ENCODE measurements around the gene PKD1.
A peak's percentile ranks its signal among the peaks of the same experiment; 100 is the strongest.

PKD1 gene

DNA sequence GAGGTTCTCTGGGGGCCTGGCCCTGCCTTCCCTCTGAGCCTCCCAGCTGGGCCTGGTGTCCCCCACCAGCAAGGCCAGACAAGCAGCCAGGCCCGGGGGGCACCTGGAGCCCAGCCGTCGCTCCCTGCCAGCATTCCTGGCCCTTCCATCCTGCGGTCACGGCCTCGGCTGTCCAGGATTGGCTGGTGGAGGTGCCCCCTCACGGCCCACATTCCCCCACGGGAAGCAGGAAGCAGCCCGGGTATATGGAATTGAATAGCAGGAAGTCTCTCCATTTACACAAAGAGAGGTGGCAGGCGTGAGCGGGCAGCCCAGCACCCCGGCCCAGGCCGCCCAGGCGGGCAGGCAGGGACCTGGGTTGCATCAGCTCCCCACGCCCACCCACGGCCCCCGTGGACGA is 34.4 kb upstream of the PKD1 start:
- no peak for ATAC-seq

DNA sequence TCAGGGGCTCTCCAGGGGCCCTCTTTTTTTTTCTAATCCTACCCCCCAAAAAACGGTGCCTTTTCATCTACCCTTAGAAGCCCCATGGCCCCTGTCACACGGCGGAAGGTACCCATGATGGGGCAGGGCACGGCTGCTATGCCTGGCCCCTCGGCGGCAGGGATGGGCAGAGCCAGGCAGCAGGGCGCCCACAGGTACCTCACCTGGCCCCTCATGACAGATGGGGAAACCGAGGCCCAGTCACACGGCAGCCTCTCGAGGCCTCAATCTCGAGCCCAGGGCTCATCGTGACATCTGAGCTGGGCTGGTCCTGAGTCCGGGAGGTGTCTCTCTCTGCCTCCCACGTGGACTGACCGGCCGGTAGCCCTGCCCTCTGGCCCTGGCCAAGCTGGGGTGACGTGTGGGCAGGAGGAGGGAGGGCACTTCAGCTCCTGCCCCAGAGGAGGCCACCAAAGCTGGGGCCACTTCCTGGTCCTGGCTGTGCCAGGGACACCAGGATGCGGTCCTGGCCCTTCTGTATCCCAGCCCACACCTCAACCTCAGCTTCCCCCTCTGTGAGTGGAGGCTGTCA is 31.5 kb upstream of the PKD1 start:
- no peak for ATAC-seq

DNA sequence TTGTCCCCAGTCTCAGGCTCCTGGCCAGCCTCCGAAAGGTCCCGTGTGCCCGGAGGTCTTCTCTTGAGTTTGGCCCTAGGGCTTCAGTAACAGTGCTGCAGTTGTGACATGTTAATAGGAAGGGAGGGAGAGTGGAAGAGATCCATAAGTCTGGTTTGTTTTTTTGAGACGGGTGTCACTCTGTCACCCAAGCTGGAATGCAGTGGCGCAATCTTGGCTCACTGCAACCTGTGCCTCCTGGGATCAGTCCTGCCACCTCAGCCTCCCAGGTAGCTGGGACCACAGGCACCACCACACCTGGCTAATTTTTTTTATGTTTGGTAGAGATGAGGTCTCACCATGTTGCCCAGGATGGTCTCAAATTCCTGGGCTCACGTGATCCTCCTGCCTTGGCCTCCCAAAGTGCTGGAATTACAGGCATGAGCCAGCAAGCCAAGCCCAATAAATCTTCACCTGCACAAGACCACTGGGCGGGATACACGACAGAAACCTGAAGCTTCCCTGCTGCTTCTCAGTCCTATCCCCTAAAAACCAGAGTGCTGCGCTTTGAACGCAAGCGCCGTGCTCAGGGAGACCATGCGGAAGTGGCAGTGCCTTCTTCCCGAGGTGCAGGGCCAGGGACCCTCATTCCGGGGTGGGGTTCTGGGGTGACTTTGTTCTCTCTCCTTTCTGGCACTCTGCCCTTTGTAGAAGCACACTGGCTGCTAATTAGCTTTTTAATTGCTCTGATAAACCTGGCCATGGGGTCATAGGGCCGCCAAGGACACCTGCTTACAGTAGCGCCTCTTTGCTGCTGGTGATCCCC is 30.8 kb upstream of the PKD1 start:
- no peak for ATAC-seq

DNA sequence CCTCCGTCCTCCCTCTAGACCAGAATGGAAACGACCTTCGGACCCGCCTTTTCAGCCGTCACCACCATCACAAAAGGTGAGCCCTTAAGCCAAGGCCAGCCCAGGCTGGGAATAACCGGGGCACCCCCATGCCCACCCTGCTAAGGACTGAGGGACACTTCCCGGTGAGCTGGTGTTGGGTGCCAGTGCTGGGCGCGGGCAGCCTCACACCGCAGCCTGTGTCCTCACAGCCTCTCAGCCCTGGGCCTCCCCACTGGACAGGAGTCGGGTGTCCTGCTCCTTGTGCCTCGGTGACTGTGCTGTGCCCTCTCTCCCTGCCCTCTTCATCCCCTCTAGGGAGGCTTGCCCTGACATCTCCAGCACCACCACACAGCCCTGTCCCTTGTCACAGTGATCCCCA is 30.2 kb upstream of the PKD1 start:
- no peak for ATAC-seq

DNA sequence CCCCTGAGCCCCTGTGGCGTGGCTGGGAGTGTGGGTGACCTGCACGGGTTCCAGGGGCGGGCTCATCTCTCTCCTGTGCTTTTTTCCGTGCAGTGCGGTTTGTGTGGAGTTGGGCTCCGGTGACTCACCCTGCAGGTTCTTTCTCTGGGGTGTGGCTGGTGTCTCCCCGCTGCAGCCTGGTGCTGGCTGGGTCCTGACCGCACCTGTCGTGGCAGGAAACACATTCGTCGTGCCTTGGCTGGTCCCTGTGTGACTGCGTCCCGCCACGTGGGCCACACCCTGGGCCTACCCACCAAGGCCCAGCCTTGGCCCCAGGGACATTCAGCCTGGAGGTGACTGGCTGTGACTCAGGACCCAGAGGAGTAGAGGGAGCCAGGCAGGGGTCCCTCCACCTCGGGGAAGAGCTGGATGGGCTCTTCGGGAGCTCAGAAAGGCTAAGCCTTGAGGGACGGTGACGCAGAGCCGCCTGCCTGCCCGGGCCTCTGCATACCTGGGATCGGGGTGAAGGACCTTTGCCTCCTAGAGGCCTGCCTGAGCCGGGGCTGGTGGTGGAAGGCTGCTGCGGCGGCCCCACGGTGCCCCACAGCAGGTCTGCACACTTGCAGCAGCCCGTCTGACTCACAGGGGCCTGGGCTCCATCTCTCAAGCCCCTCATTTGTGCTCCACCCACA is 27.6 kb upstream of the PKD1 start:
- ATAC-seq, result peak; percentile 33 to 48

DNA sequence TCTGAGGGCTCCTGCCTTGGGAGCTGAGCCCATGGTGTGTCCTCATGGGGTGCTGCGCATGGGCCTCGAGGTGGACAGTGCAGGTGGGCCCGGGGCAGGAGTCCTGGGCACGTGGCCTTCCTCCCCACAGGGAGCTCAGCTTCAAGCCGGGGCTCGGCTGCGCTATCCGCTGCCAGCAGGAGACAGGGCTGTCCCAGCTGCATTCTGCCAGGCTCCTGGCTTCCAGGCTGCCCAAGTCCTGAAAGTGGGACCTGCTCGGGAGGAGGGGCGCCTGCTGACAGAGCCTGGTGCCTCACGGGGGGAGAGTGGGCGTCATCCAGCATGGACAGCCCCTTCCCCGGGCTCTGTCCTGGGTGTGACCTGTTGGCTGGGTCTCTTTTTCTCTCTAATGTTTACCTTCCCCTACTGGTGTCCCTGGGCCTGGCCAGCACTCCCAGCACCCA is 27.0 kb upstream of the PKD1 start:
- no peak for ATAC-seq

DNA sequence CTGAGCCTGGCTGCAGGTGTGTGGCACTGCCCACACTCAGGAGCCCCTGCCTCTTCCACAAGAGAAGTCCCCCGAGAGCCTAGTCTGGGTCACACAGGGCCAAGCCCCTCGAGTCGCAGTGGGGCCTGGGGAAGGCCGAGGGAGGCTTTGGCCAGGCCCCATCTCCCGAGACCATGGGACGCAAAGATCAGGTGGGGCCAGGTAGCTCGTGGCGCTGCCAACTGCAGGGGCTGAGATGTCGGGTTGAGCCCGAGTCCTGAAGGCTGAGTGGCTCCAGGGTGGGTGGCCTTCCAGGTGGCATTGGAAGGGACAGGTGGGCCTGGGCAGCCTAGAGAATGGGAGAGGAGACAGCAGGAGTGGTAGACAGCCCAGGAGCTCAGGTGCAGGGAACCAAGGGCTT is 26.2 kb upstream of the PKD1 start:
- ATAC-seq, result no peak

DNA sequence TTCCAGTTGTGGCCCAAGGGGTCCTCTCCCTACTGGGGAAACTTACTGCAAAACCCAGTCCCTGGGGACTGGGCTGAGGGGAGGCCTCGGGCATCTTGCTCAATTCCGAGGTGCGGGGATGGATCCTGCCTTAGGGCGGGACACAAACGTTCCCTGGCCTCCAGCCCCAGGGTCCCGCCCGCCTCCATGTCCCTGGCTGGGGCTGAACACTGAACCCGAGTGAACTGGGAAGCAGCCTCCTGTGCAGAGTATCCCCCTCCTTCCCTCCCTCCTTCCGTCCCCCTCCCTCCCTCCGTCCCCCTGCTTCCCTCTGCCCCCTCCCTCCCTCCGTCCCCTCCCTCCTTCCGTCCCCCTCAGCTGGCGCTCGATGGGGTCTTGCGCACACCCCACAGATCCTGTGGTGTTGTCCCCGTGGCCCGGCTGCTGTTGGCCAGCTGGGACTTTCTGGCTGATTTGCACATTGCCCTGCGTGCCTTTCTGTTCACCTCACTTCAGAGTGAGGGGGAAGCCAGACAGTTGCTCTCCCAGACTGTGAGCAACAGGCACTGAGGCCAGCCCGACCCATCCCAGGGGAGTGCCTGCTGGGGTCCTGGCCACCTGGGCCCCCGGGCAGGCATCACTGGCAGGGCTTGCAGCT is 25.3 kb upstream of the PKD1 start:
- no peak for ATAC-seq

DNA sequence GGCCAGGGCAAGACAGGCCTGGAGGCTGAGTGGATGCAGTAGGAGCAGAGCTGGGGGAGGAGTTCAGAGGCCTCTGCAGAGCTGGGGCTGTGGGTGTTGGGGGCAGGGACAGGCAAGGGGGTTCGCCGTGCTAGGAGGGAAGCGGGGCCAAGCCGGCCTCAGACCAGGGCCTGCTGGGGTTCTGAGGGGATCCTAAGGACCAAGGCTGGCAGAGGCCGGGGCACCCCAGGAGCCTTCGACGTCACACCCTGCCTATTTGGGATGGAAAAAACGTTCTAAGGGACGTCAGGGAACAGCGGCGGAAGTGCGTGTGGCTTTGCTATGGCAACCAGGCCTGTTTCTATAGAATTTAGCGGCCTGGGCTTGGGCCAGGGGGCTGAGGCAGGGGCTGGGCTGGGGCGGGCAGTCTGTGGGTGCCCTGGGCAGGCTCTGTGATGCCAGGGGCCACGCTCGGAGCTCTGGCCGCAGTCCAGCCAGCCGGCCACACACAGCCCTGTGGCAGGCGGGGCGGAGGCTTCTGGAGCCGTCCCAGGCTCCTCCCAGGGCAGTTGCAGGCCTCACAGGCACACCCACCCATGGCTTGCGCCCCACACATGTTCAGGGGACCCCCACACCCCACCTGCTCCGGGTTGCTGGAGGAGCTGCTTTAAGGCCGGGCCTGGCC is 23.6 kb upstream of the PKD1 start:
- ATAC-seq, result no peak

DNA sequence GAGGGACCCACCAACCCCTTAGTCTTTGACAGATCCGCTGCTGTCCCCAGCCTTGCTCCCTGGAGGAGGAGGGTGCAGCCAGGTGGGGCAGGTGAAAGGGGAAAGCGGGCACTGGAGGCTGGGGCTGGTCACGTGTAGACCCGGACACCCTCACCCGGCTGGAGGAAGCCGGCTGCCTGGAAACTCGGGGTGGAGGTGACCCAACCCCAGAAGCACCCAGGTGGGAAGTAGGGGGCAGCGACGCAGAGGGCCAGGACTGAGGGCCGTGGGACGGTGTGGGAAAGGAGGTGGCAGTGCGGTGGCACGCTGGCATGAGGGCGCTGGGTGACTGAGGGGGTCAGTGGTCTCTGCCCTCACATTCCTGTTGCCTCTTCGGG is 22.6 kb upstream of the PKD1 start:
- ATAC-seq, result no peak

DNA sequence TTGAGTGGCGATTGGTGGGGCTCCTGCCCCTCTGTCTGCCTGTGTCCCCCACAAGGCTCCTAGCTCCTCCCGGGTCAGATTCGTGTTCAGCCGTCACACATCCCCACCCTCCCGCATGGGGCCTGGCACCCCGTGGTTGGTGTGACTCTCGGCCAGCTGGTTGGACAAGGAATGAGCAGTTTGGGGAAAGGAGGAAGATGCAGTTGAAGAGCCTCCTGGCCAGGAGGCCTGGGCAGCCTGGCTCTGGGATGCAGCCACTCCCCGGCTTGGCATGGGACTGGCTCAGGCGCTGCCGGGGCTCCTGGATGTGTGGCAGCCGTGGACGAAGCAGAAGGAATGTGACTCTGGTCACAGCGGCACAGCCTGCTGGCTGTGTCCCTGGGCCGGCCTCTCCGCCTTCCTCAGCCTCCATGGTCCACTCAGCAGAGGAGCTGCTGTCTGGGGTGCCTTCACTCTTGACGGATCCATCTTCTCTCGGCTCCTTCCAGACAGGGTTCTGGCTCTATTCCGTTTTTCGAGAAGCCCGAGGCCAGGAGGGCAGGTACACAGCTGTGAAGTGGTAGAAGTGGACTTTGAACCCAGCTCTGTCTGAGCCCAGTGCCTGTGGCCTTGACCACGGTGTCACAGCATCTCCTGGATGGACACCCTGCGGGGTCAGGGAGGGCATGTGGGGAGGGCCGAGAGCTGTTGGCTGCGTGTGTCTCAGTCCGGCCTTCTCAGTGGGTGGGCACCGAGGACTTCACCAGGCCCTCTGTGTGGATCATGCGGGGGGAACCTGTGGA is 22.0 kb upstream of the PKD1 start:
- no peak for ATAC-seq

DNA sequence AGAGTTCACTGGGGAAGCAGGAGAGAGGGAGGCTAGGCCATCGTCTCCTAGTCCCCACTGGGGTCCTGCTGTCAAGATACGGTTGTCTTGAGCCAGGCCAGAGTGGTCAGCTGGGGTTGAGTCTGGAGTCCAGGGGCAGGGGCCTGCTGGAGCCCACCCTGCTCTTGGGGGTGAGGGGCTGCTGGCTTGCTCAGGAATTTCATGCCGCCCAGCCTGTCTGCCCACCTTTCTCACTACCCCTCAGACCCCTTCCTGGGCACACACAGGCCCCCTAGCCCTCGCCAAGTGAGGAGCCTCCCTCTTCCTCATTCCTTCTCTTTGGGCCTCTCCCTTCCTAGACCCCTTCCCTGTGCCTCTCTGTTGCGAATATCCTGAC is 21.1 kb upstream of the PKD1 start:
- no peak for ATAC-seq

DNA sequence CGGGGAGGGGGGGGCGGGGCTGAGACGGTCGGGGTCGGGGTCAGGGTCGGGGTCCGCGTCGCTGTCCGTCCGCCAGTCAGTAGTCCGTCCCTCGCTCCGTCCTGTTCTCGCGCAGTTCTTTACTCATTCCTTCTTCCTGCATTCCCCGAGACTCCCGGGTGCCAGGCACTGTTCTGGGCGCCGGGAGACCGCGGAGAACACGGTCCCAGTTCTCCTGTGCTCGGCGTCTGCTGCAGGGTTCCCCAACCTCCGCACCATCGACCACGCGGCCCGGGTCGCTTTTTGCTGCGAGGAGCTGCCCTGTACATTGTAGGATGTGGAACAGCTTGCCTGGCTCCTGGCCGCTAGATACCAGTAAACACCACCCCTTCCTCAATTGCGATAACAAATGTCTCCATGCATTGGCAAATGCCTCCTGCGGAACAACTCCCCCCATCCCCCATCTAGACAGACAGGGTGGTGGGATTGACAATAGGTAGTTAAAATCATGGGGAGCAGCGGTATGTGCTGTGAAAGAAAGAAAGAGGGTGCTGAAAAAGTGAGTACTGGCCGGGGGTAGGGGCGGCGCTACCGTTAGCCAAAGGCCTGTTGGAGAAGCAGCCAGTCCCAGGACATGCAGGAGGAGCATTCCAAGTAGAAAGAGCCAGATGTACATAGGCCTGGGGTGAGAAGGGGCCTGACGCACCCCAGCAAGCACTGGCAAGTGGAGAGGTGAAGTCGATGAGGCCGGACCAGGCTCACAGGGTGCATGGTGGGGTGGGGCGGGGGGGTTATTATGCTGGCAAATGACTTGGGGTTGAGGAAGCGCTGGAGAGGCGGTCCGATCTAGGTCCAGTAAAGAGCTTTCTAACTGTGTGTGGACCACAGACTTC is 20.5 kb upstream of the PKD1 start:
- ATAC-seq, result no peak

DNA sequence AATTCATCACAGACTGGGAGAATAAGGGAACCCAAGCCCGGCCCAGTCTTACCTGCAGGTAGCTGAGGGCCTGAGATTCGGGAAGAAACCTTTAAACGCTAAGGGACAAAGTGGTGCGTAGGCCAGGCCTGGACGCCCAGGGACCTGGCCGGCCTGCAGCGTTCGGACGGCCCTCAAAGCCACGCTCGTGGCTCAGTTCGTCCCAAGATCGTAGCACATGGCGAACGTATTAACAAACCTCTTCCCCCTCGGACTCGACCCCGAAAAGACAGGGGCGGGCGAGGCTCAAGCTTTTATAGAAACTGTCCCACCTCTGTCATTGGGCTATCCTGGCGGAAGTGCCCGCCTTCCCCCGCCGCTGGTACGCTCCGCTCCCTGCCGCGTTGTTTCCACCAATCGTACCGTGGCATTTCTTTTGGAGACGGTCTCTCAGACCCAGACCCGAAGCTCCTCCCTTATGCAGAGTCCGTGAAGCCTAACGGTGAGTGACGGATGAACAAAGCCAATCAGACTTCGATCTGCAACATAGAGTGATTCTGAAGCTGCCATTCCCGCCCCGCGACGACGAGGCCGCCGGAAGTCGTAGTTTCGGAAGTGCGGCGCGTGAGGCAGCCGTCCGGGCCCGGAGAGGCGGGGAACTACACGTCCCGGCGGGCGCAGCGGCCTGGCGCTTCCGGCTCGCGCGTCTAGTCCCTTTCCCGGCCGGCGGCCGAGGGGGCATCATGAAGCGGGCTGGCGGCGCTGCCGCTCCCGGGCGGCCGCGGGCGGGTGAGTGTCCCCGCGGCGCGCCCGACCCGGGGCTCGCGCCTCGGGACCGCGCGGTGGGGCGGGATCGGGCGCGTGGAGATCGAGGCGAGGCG is 19.6 kb upstream of the PKD1 start, which contains the start of gene TRAF7:
TRAF7 (plus strand) TSS at position 692 of the 860 bp plus-strand sequence. CDS start 8,139 bp downstream, outside the sequence.
- ATAC-seq, result peak; percentile 91 to 92

DNA sequence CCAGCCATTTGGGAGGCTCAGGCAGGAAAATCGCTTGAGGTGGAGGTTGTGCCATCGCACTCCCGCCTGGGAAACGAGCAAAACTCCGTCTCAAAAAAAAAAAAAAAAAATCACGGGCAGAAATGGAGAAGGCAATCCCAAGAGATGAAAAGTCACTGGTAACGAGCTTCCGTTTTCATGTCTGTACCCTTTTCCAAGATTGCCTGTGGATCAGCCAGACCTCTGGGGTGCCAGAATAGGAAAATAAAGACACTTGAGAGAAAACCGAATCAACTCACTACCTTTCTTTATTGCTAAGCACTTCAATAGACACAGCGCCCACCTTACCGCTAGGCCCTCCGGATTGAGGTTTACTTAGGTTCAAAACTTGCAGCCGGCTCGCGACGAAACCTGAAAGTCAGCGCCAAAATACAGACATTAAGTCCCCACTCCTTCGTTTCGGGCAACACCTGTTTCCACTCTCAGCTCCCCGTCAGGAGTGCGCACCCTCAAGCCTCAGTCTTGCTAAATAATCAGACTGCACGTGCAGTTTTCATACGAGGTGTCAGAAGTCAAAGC is 18.9 kb upstream of the PKD1 start:
- no peak for ATAC-seq

DNA sequence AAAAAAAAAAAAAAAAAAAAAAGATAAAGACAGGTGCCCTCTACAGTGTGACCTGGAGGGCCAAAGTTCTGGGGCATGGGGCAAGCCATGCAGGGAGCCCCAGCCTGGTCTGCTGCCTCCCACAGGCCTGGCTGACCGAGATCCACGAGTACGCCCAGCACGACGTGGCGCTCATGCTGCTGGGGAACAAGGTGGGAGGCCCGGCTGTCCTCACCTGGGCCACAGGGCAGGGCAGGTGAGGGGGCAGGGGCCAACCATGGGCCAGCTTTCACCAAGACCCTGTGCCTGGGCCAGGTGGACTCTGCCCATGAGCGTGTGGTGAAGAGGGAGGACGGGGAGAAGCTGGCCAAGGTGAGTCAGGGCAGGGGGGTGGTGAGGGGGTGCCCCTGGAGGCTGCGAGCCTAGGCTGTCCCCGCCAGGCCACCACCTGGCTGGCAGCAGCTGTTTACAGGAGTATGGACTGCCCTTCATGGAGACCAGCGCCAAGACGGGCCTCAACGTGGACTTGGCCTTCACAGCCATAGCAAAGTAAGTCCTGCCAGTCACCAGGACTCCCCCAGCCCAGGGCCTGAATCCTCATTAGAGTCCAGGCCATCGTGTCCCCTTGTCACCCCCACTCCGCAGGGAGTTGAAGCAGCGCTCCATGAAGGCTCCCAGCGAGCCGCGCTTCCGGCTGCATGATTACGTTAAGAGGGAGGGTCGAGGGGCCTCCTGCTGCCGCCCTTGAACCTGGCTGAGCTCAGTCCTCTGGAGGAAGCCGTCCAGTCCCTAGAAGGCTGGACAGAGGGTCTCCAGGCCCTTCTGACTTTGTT is 17.2 kb upstream of the PKD1 start:
- no peak for ATAC-seq

DNA sequence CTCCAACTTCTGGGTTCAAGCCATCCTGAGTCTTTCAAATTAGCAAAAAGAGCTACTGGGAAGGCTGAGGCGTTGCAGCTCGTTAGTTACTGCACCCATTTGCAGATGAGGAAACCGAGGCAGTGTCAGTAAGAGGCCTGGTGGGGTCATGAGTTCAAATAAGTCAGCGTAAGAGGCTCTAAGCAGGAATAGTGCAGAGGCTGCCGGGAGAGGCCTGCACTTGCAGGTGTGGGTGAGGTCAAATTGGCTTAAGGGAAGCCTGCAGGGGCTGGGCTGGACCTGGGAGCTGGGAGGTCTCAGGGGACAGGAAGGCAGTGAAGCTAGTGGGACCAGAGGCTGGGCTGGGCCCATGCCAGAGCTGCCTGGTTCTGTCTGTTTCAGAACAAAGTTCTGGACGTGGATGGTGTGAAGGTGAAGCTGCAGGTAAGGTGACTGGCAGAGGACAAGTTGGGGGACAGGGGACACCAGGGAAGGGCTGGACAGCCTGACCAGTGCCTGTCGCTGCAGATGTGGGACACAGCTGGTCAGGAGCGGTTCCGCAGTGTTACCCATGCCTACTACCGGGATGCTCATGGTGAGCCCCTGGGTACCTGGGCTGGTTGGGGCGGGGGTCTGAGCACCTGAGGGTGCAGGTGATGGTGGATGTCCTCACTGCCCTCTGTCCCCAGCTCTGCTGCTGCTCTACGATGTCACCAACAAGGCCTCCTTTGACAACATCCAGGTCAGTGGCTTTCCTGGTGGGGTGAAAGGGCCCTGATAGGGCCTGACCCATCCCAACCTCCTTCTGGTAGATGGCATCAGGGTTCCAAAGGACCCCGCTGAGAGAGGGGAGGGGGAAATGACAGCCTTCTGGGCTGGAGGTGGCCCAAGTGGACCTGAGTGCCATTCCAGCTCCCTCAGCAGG is 15.7 kb upstream of the PKD1 start:
- ATAC-seq, result no peak
